ENCODE measurements around the gene AGTPBP1. TPM values are rescaled to one million over a fixed set of nuclear protein-coding genes. Genes with fewer than 3 reads are reported as not detected.

AGTPBP1 gene
- total RNA-seq, 3 donors from 2014 or later (not counting 1 experiment from before 2014, with no cell fraction given): 140 to 150 (median 140) TPM

DNA sequence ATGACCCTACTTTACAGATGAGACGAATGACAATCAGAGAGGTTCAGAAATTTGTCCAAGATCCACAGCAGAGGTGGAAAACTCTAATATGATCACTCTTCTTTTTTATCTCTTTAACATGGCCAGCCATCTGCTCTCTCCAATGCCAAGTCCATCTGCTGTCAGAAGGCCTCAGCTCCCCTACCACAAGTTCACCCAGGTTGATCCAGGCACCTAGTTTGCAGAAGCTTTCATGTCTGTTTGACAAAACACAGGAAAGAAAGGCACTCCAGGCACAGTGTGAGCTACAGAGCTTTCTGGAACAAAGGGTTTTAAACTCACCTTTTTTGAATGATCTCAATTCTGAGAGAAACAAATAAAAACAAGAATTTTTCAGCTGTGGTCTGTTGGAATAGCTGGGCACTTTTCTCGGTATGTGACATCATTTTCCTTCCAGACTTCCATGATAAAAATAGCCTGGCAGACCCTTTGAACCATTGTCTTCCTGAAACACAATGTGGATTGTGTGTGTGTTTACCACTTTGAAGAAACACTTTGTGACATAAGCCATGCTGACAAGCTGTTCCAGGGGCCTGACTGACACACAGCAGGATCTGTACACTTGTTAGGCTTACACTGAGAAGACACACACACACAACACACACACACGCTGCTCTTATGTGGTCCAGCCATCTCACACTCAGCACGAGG lies 214.3 kb downstream of the AGTPBP1 start:
- Mint-ChIP-seq H3K27me3 (ENCODE audit: low read depth in 2 of 2) (peaks cover 18 to 19% of the 10 kb centered on the region in 2 donors), H3K9me3 (no peaks in the 10 kb centered on the region), H3K4me1 (peaks cover 28 to 33% of the 10 kb centered on the region in 2 donors), H3K27ac (no peak overlapping the region), H3K4me3 (no peak overlapping the region), H3K36me3 (no peaks in the 10 kb centered on the region)
- H3K27ac ChIP-seq (ENCODE audit: low read length): no peak overlapping the region
- H3K27me3 ChIP-seq (ENCODE audit: control insufficient read depth, insufficient read depth, low read length): peaks cover 5% of the 10 kb centered on the region
- H3K36me3 ChIP-seq (ENCODE audit: control insufficient read depth, insufficient read depth, low read length): no peaks in the 10 kb centered on the region
- no peak for ATAC-seq
- H3K4me1 ChIP-seq (ENCODE audit: control insufficient read depth, insufficient read depth, low read length): peaks cover 15% of the 10 kb centered on the region
- H3K9me3 ChIP-seq (ENCODE audit: control insufficient read depth, insufficient read depth, low read length): no peaks in the 10 kb centered on the region
- H3K4me3 ChIP-seq (ENCODE audit: low read length): no peak overlapping the region
- WGBS (ENCODE audit: insufficient coverage): 87% methylated on average over 4 of the region's 4 CpGs
- no peak for DNase-seq
- intact Hi-C loops (cut with micrococcal nuclease): no loop called here
- TF ChIP-seq, protein P1, sequence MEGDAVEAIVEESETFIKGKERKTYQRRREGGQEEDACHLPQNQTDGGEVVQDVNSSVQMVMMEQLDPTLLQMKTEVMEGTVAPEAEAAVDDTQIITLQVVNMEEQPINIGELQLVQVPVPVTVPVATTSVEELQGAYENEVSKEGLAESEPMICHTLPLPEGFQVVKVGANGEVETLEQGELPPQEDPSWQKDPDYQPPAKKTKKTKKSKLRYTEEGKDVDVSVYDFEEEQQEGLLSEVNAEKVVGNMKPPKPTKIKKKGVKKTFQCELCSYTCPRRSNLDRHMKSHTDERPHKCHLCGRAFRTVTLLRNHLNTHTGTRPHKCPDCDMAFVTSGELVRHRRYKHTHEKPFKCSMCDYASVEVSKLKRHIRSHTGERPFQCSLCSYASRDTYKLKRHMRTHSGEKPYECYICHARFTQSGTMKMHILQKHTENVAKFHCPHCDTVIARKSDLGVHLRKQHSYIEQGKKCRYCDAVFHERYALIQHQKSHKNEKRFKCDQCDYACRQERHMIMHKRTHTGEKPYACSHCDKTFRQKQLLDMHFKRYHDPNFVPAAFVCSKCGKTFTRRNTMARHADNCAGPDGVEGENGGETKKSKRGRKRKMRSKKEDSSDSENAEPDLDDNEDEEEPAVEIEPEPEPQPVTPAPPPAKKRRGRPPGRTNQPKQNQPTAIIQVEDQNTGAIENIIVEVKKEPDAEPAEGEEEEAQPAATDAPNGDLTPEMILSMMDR (IDR thresholded peaks at IDR 0.05): no peak

DNA sequence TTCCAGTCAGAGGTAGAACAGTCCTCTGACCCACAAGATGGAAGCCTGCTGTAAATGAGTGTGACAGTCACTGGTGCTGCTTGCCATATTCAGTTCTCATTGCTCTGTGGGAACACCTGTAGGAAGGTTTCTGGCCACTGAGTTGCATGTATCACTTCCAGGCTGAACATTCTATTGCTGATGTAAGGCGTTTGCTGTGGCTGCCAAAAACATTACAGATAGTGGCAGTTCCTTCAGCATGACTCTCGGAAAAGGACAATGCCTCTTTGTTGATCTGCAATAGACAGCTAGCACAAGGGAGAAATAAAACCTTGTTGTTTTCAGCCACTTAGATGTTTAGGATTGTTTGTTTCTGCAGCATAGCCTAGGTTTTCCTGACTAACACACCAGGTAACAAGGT lies 217.2 kb downstream of the AGTPBP1 start:
- H3K27ac ChIP-seq (ENCODE audit: low read length): no peak overlapping the region
- H3K9me3 ChIP-seq (ENCODE audit: control insufficient read depth, insufficient read depth, low read length): no peaks in the 10 kb centered on the region
- peaks cover 10% of the 10 kb centered on the region for H3K27me3 ChIP-seq (ENCODE audit: control insufficient read depth, insufficient read depth, low read length)
- Mint-ChIP-seq H3K4me1 (peaks cover 39% of the 10 kb centered on the region in 2 donors), H3K4me3 (no peak overlapping the region), H3K27me3 (ENCODE audit: low read depth in 2 of 2) (peaks cover 38 to 43% of the 10 kb centered on the region in 2 donors), H3K9me3 (no peaks in the 10 kb centered on the region), H3K36me3 (no peaks in the 10 kb centered on the region), H3K27ac (no peak overlapping the region)
- 85% methylated on average over 2 of the region's 2 CpGs for WGBS (ENCODE audit: insufficient coverage)
- TF ChIP-seq, protein P1 (IDR thresholded peaks at IDR 0.05): no peak
- ATAC-seq (no peak), DNase-seq (no peak)
- peaks cover 21% of the 10 kb centered on the region for H3K4me1 ChIP-seq (ENCODE audit: control insufficient read depth, insufficient read depth, low read length)
- H3K4me3 ChIP-seq (ENCODE audit: low read length): no peak overlapping the region
- H3K36me3 ChIP-seq (ENCODE audit: control insufficient read depth, insufficient read depth, low read length): no peaks in the 10 kb centered on the region
- intact Hi-C loops (cut with micrococcal nuclease): no loop called here

DNA sequence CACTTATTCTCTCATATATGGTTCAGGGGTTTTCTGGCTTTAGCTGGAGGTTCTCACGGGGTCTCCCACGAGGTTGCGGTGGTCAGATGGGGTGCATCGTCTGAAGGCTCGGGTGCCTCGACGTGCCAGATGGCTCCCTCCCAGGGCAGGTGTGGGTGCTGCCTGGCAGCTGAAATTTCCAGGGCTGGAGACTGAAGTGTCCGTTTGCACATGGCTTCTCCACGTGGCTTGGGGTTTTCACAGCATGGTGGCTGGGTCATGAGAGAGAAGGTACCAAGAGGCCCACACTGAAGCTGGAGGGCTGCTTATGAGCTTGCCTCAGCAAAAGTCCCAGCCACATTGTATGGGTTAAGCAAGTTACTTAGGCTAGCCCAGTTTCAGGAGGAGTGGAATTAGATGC lies 218.6 kb downstream of the AGTPBP1 start:
- Mint-ChIP-seq H3K4me1 (peaks cover 39% of the 10 kb centered on the region in 2 donors), H3K27ac (peak overlapping the region in 1 of 2 donors; percentile 48), H3K9me3 (no peaks in the 10 kb centered on the region), H3K27me3 (ENCODE audit: low read depth in 2 of 2) (peaks cover 39 to 45% of the 10 kb centered on the region in 2 donors), H3K4me3 (peak overlapping the region; percentile 89), H3K36me3 (no peaks in the 10 kb centered on the region)
- intact Hi-C loops (cut with micrococcal nuclease): no loop called here
- Histone ChIP-seq H3K27ac (ENCODE audit: low read length) (no peak overlapping the region), H3K27me3 (ENCODE audit: control insufficient read depth, insufficient read depth, low read length) (peaks cover 10% of the 10 kb centered on the region), H3K36me3 (ENCODE audit: control insufficient read depth, insufficient read depth, low read length) (no peaks in the 10 kb centered on the region), H3K4me1 (ENCODE audit: control insufficient read depth, insufficient read depth, low read length) (peaks cover 21% of the 10 kb centered on the region), H3K4me3 (ENCODE audit: low read length) (no peak overlapping the region), H3K9me3 (ENCODE audit: control insufficient read depth, insufficient read depth, low read length) (no peaks in the 10 kb centered on the region)
- DNase-seq: no peak
- TF ChIP-seq, protein P1 (IDR thresholded peaks at IDR 0.05): no peak
- peak in 1 of 3 donors; percentile 24 for ATAC-seq
- 53% methylated on average over 9 of the region's 9 CpGs for WGBS (ENCODE audit: insufficient coverage)

Data from natural killer cell (primary cell).